ENCODE measurements around the gene KLF11. TPM values are rescaled to one million over a fixed set of nuclear protein-coding genes. Genes with fewer than 3 reads are reported as not detected.

KLF11 gene
- total and polyA plus RNA-seq, 2 of the 8 experiments (the other 6 are each of a cell fraction or from before 2014, with no cell fraction given) = 6.4 to 10.1 TPM

DNA sequence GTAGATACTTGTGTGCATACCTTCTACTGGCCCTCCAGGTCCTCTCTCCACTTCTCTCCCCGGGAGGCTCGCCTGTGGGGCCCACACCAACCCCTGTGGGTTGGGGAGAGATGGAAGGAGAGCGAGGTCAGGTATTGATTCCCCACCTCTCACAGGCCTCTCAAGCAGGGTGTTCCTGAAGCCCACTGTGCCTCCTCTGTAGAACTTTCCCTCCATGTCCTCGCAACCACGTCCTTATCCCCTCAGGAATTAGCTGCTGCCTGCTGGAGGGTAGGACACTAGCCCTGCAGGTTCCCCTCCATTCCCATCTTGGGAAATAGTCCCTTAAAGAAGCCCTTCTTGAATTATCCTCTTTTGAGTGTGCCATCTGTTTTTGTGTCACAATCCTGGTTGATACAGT, 38.9 kb upstream of the KLF11 start:
- Histone ChIP-seq H3K23ac (ENCODE audit: insufficient read length) (no peak overlapping the region), H3K4me1 (replicated peaks in 1 of 4; ENCODE audit: control insufficient read depth in 3 of 4, insufficient read depth in 4 of 4, low read length in 3 of 4) (peaks cover 0 to 4% (median under 1%) of the 10 kb centered on the region in 4 experiments; a peak in 1 of 7 replicates), H3K14ac (ENCODE audit: insufficient read length) (no peak overlapping the region), H4K20me1 (replicated peaks in 1 of 2; ENCODE audit: control insufficient read depth in 1 of 2, insufficient read depth in 2 of 2, low read length in 2 of 2) (no peaks in the 10 kb centered on the region), H2BK120ac (replicated peaks; ENCODE audit: low read depth, low read length) (no peak overlapping the region), H2BK5ac (ENCODE audit: low read depth, low read length) (no peak overlapping the region), H4K8ac (ENCODE audit: extremely low read depth, insufficient read depth, low read length) (no peak overlapping the region), H3K56ac (replicated peaks; ENCODE audit: insufficient read length, low read depth, low read length) (no peak overlapping the region), H4K91ac (replicated peaks; ENCODE audit: insufficient read length, low read length) (no peak overlapping the region), H3K36me3 (ENCODE audit: control insufficient read depth in 2 of 4, insufficient read depth in 4 of 4, low read length in 3 of 4) (no peaks in the 10 kb centered on the region), H3K4ac (replicated peaks; ENCODE audit: insufficient read length, low read depth, low read length) (no peak overlapping the region), H3K9ac (replicated peaks in 1 of 4; ENCODE audit: extremely low read depth in 1 of 4, low read depth in 3 of 4, low read length in 3 of 4) (no peak overlapping the region), H3K18ac (ENCODE audit: extremely low read depth, low read length) (no peak overlapping the region), H2BK20ac (ENCODE audit: low read length) (no peak overlapping the region), H2BK12ac (ENCODE audit: low read depth, low read length) (no peak overlapping the region; the same call in 1 of the 2 replicates), H3K4me3 (ENCODE audit: extremely low read depth in 1 of 4, insufficient read depth in 2 of 4, low read depth in 3 of 4, low read length in 4 of 4) (no peak overlapping the region), H3K4me2 (ENCODE audit: insufficient read depth in 1 of 2, low read depth in 2 of 2, low read length in 2 of 2) (no peak overlapping the region), H3K23me2 (ENCODE audit: low read depth, low read length) (no peaks in the 10 kb centered on the region), H4K5ac (ENCODE audit: insufficient read length, low read depth, low read length) (no peak overlapping the region), H2AFZ (ENCODE audit: low read length) (no peak overlapping the region), H2AK5ac (ENCODE audit: low read depth, low read length) (no peak overlapping the region), H3K79me1 (ENCODE audit: low read depth, low read length) (no peaks in the 10 kb centered on the region), H3K79me2 (ENCODE audit: control insufficient read depth in 1 of 2, insufficient read depth in 2 of 2, low read length in 2 of 2) (no peaks in the 10 kb centered on the region), H2BK15ac (ENCODE audit: low read length) (no peak overlapping the region), H3K27me3 (replicated peaks in 1 of 4; ENCODE audit: control insufficient read depth in 3 of 4, extremely low read depth in 1 of 4, insufficient read depth in 3 of 4, low read length in 3 of 4) (no peaks in the 10 kb centered on the region), H3K9me3 (ENCODE audit: insufficient read depth in 2 of 2, low read depth in 1 of 2, low read length in 1 of 2) (0 out of 4 replicates have a peak, but pooled peaks cover 0 to 2% of the 10 kb centered on the region in 2 experiments), H3K27ac (ENCODE audit: low read depth, low read length) (no peak overlapping the region)
- WGBS, 2 experiments (ENCODE audit: extremely low coverage in 1 of 2, insufficient coverage in 1 of 2, insufficient read length in 1 of 2, insufficient replicate concordance in 2 of 2, low coverage in 1 of 2, low lambda C conversion rate in 2 of 2, missing lambda C conversion rate in 1 of 2) = 95% methylated on average over 5 of the region's 5 CpGs; no CpG with 5 or more reads in 1 of the 2 experiments
- DNase-seq (ENCODE audit: low read depth in 1 of 2, low spot score in 2 of 2) (no peak), FAIRE-seq (no peak)
- ChIA-PET CTCF (ENCODE audit: partially characterized antibody) (interaction anchor here (1.5 to 2.1 kb wide), 2 partner anchors 11 to 31 kb away, joined by 3 to 6 read pairs; no protein-coding TSS in a partner anchor), POLR2A (ENCODE audit: partially characterized antibody) (interaction anchor here (0.6 kb wide), 1 partner anchor 39 kb away, joined by 6 read pairs; the partner anchor contains the start of gene KLF11)
- TF ChIP-seq MAFK (IDR thresholded peaks at IDR 0.05; ENCODE audit: low read depth, low read length) (no peak), POU5F1 (IDR thresholded peaks at IDR 0.05; ENCODE audit: low read depth, low read length) (no peak), KDM1A (IDR thresholded peaks at IDR 0.05; ENCODE audit: borderline replicate concordance, low read length) (no peak), CREB1 (IDR thresholded peaks at IDR 0.05) (no peak), NRF1 (IDR thresholded peaks at IDR 0.05; ENCODE audit: low read depth, low read length) (no peak), CBX5 (IDR thresholded peaks at IDR 0.05; ENCODE audit: low read depth, low read length) (no peak), KDM4A (IDR thresholded peaks at IDR 0.05; ENCODE audit: low read depth, low read length, severe bottlenecking) (no peak), TAF7 (optimal IDR thresholded peaks at IDR 0.05; ENCODE audit: borderline replicate concordance, low read depth, low read length) (no peak), EGR1 (IDR thresholded peaks at IDR 0.05; ENCODE audit: borderline replicate concordance, low read depth, low read length) (no peak), SP2 (IDR thresholded peaks at IDR 0.05; ENCODE audit: low read length) (no peak), RBBP5 (IDR thresholded peaks at IDR 0.05; ENCODE audit: borderline replicate concordance, low read depth, low read length) (no peak), FOSL1 (IDR thresholded peaks at IDR 0.05; ENCODE audit: insufficient read depth, low read depth, low read length) (no peak)
